Panc1 (cell line): ENCODE data around the gene FMNL3. TPM values are rescaled to one million over a fixed set of nuclear protein-coding genes. Genes with fewer than 3 reads are reported as not detected.

ENCODE experiments used
- ATAC-seq: fragments of 200-7000 bp; cut with Tn5 transposase; 2 replicates; pipeline ENCODE4 v1.9.1; 2020; ENCODE audit warnings: mild to moderate bottlenecking, moderate library complexity
- BruUV-seq: library from RNA; stranded (reverse); fragments of 400-500 nt; replicated peaks from 2 replicates; lab custom pipeline; 2021; lab: Mats Ljungman, UMichigan
- CTCF ChIA-PET: fragments of 300-600 bp; sonication (Branson Sonifier 250); formaldehyde crosslinking; loops from one replicate; lab custom pipeline; 2022; ENCODE audit warnings: antibody characterized with exemption; lab: Charles Lee
- POLR2A ChIA-PET: fragments of 300-600 bp; sonication (Branson Sonifier 250); formaldehyde crosslinking; loops from one replicate; lab custom pipeline; 2022; ENCODE audit warnings: antibody characterized with exemption; lab: Charles Lee
- DNase-seq: peaks from one replicate; pipeline ENCODE4 v3.0.0-alpha.2; 2010; ENCODE audit warnings: low read depth, low spot score
- H3K27ac ChIP-seq: 2 replicates; pipeline ENCODE4 v1.5.1; 2011; ENCODE audit warnings: mild to moderate bottlenecking, low read length, inconsistent platforms
- H3K27me3 ChIP-seq: fragments of 200-500 bp; sonication (Bioruptor generic); 2 replicates; pipeline ENCODE4 v1.6.0; 2014; ENCODE audit warnings: low read length, inconsistent platforms; ENCODE audit not compliant: control insufficient read depth, insufficient read depth
- H3K36me3 ChIP-seq: fragments of 200-500 bp; sonication (Bioruptor generic); 2 replicates; pipeline ENCODE4 v1.5.1; 2014; ENCODE audit warnings: inconsistent platforms, mild to moderate bottlenecking, low read length, moderate library complexity; ENCODE audit not compliant: control insufficient read depth, insufficient read depth
- H3K4me1 ChIP-seq: 2 replicates; pipeline ENCODE4 v1.5.1; 2011; ENCODE audit warnings: inconsistent platforms, mild to moderate bottlenecking, low read length, moderate library complexity; ENCODE audit not compliant: control insufficient read depth, insufficient read depth
- H3K4me3 ChIP-seq, 2 experiments: 2 replicates each; pipeline ENCODE4 v1.5.1; 2011 to 2012; ENCODE audit warnings: low read depth in 2 of 2, low read length in 2 of 2, mild to moderate bottlenecking in 2 of 2, inconsistent platforms in 1 of 2, moderate library complexity in 1 of 2
- H3K9me3 ChIP-seq: fragments of 200-500 bp; sonication (Bioruptor generic); 2 replicates; pipeline ENCODE4 v1.5.1; 2014; ENCODE audit warnings: low read depth, mild to moderate bottlenecking, inconsistent platforms, low read length, moderate library complexity; ENCODE audit not compliant: control insufficient read depth, insufficient read depth
- POLR2AphosphoS5 ChIP-seq: IDR thresholded peaks from 2 replicates; pipeline ENCODE4 v1.6.1; 2012; ENCODE audit warnings: mild to moderate bottlenecking, low read depth, low read length, moderate library complexity
- SIN3A ChIP-seq: IDR thresholded peaks from 2 replicates; pipeline ENCODE4 v1.6.1; 2012; ENCODE audit warnings: low read depth, mild to moderate bottlenecking, low read length, moderate library complexity, borderline replicate concordance; ENCODE audit not compliant: insufficient read depth
- TCF7L2 ChIP-seq: IDR thresholded peaks from 2 replicates; pipeline ENCODE4 v1.6.1; 2011; ENCODE audit warnings: mild to moderate bottlenecking, low read depth, low read length, inconsistent platforms
- in situ Hi-C: cut with HindIII; loops from 2 replicates; pipeline ENCODE4 v1.10.0; 2016; ENCODE audit warnings: low sequenced_read_pairs, low pct_unique_long_range_greater_than_20kb
- intact Hi-C: fragments of 100-400 bp; cut with micrococcal nuclease; formaldehyde crosslinking; loops from one replicate; pipeline ENCODE4 v1.10.0; 2022; ENCODE audit not compliant: unreplicated experiment
- total RNA-seq: library from RNA; stranded (reverse); gene quantifications from one replicate; pipeline ENCODE4 v1.2.1, GENCODE V29; 2021; ENCODE audit not compliant: unreplicated experiment
- TF ChIP-seq, protein P1 (sequence below), 2 experiments: IDR thresholded peaks; 2 replicates each; pipeline ENCODE4 v1.6.1; 2011 to 2012; ENCODE audit warnings: low read depth in 2 of 2, control low read depth in 1 of 2, low read length in 1 of 2, mild to moderate bottlenecking in 1 of 2, moderate library complexity in 1 of 2; ENCODE audit not compliant: insufficient read depth in 1 of 2
- TF ChIP-seq, protein P2 (sequence below): fragments of 450-650 bp; IDR thresholded peaks from 2 replicates; pipeline ENCODE4 v1.5.1; 2017; ENCODE audit warnings: mild to moderate bottlenecking

The FMNL3 gene
- total RNA-seq, 1 experiment from 2014 or later: 25.7 TPM

DNA sequence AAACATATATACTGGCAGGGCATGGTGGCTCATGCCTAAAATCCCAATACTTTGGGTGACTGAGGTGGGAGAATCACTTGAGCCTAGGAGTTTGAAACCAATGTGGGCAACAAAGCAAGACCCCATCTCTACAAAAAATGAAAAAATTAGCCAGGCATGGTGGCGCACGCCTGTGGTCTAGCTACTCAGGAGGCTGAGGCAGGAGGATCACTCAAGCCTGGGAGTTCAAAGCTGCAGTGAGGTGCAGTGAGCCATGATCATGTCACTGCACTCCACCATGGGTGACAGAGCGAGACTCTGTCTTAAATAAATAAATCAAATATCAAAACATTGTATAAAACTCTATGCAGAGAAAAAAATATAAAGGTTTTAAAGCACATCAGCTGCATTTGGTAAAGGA, 5.2 kb downstream of the FMNL3 start:
- Histone ChIP-seq H3K27me3 (no peaks in the 10 kb centered on the region), H3K4me1 (peaks cover 16% of the 10 kb centered on the region), H3K9me3 (no peaks in the 10 kb centered on the region), H3K36me3 (no peaks in the 10 kb centered on the region), H3K27ac (no peak overlapping the region), H3K4me3 (no peak overlapping the region)
- no peak for ATAC-seq
- in situ Hi-C loops (no loop called here), intact Hi-C loops (no loop called here)
- TF ChIP-seq TCF7L2 (no peak), SIN3A (no peak), POLR2AphosphoS5 (no peak)
- TF ChIP-seq, protein P1, sequence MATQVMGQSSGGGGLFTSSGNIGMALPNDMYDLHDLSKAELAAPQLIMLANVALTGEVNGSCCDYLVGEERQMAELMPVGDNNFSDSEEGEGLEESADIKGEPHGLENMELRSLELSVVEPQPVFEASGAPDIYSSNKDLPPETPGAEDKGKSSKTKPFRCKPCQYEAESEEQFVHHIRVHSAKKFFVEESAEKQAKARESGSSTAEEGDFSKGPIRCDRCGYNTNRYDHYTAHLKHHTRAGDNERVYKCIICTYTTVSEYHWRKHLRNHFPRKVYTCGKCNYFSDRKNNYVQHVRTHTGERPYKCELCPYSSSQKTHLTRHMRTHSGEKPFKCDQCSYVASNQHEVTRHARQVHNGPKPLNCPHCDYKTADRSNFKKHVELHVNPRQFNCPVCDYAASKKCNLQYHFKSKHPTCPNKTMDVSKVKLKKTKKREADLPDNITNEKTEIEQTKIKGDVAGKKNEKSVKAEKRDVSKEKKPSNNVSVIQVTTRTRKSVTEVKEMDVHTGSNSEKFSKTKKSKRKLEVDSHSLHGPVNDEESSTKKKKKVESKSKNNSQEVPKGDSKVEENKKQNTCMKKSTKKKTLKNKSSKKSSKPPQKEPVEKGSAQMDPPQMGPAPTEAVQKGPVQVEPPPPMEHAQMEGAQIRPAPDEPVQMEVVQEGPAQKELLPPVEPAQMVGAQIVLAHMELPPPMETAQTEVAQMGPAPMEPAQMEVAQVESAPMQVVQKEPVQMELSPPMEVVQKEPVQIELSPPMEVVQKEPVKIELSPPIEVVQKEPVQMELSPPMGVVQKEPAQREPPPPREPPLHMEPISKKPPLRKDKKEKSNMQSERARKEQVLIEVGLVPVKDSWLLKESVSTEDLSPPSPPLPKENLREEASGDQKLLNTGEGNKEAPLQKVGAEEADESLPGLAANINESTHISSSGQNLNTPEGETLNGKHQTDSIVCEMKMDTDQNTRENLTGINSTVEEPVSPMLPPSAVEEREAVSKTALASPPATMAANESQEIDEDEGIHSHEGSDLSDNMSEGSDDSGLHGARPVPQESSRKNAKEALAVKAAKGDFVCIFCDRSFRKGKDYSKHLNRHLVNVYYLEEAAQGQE (IDR thresholded peaks at IDR 0.05; ENCODE audit: insufficient read depth in 1 of 2, low read depth in 2 of 2, low read length in 1 of 2): no peak
- TF ChIP-seq, protein P2, sequence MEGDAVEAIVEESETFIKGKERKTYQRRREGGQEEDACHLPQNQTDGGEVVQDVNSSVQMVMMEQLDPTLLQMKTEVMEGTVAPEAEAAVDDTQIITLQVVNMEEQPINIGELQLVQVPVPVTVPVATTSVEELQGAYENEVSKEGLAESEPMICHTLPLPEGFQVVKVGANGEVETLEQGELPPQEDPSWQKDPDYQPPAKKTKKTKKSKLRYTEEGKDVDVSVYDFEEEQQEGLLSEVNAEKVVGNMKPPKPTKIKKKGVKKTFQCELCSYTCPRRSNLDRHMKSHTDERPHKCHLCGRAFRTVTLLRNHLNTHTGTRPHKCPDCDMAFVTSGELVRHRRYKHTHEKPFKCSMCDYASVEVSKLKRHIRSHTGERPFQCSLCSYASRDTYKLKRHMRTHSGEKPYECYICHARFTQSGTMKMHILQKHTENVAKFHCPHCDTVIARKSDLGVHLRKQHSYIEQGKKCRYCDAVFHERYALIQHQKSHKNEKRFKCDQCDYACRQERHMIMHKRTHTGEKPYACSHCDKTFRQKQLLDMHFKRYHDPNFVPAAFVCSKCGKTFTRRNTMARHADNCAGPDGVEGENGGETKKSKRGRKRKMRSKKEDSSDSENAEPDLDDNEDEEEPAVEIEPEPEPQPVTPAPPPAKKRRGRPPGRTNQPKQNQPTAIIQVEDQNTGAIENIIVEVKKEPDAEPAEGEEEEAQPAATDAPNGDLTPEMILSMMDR: no peak
- no peak for DNase-seq
- POLR2A ChIA-PET: no interaction called here
- CTCF ChIA-PET: no interaction called here
- no TSS peak for BruUV-seq

DNA sequence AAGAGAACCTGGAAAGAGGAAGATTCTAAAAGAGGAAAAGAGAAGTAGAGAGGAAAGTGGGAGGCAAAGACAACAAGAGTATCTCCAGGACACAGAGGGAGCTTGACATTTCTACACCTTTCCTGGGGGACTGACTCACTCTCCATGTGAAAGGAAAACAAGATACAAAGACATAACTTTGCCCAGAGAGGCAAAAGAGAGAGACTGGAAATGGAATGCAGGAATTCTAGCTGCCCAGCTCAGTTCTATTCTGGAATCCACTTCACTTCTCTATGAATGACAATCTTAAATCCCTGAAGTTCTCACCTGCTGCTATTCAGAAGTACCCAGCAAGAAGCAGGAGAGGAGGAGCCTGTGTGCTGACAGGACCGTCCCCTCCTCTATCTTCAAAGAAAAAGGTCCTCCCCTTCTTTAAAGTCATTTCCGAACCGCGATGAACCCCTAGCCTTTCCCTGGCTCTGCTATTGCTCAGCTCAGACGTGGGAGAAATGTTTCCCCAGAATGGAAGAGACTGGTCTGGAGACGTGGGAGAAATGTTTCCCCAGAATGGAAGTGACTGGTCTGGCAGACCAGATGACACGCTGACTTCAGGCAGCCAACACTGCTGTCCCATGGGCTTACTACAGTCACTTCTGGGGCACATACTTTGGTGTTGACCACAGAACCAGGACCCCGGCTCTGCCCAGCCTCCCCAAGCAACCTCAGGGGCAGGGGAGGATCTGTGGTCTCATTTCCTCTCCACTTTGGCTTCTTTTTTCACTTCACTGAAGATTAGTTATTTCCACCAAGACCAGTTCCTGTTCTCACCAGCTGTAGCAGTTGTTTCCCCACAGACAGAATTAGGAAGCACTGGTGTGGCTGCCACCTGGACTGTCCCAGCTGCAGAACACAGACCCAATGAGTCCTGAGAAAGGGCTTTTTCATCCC, 8.3 kb downstream of the FMNL3 start:
- CTCF ChIA-PET: no interaction called here

More for the DNA sequence above, 8.3 kb downstream of the FMNL3 start:
- in situ Hi-C loops: no loop called here
- ATAC-seq (no peak; the same call in 1 of the 2 replicates), DNase-seq (no peak)
- POLR2A ChIA-PET: interaction anchor here (0.6 kb wide), 2 partner anchors 23 to 42 kb away, joined by 3 to 4 read pairs; no protein-coding TSS in a partner anchor
- no TSS peak for BruUV-seq
- no peaks in the 10 kb centered on the region for H3K27me3 ChIP-seq
- H3K9me3 ChIP-seq: no peaks in the 10 kb centered on the region
- H3K36me3 ChIP-seq: no peaks in the 10 kb centered on the region
- TF ChIP-seq, protein P1 (IDR thresholded peaks at IDR 0.05; ENCODE audit: insufficient read depth in 1 of 2, low read depth in 2 of 2, low read length in 1 of 2): no peak
- TF ChIP-seq POLR2AphosphoS5 (no peak), SIN3A (no peak), TCF7L2 (no peak)
- TF ChIP-seq, protein P2: no peak
- H3K4me1 ChIP-seq: peaks cover 3% of the 10 kb centered on the region; the same call in 1 of the 2 replicates
- intact Hi-C loops: no loop called here
- no peak overlapping the region for H3K27ac ChIP-seq
- no peak overlapping the region for H3K4me3 ChIP-seq
